Caco-2 (cell line): ENCODE measurements around the gene NAA60. TPM values are rescaled to one million over a fixed set of nuclear protein-coding genes. Genes with fewer than 3 reads are reported as not detected.

Source experiments
- BruUV-seq: library from RNA; stranded (reverse); fragments of 400-500 nt; replicated peaks from 2 replicates; lab custom pipeline; 2021; lab: Mats Ljungman, UMichigan
- CTCF ChIA-PET: fragments of 300-600 bp; sonication (Branson Sonifier 250); formaldehyde crosslinking; loops from one replicate; lab custom pipeline; 2022; ENCODE audit warnings: antibody characterized with exemption; lab: Charles Lee
- POLR2A ChIA-PET: fragments of 300-600 bp; sonication (Branson Sonifier 250); formaldehyde crosslinking; loops from one replicate; lab custom pipeline; 2022; ENCODE audit warnings: antibody characterized with exemption; lab: Charles Lee
- DNase-seq, 2 experiments: peaks; one replicate each; pipeline versions ENCODE4 v3.0.0 to v3.0.0-alpha.2; 2020 to 2022
- H3K27me3 ChIP-seq: replicated peaks from 2 replicates; pipeline ENCODE4 v1.6.0; 2011; ENCODE audit warnings: low read length; ENCODE audit not compliant: control insufficient read depth, insufficient read depth
- H3K36me3 ChIP-seq: 2 replicates; pipeline ENCODE4 v1.5.1; 2011; ENCODE audit warnings: low read length; ENCODE audit not compliant: control insufficient read depth, insufficient read depth
- H3K4me1 ChIP-seq: fragments of 250-450 bp; sonication (Bioruptor Pico); 2 replicates; pipeline ENCODE4 v1.5.1; 2020; ENCODE audit warnings: mild to moderate bottlenecking
- H3K4me3 ChIP-seq: 2 replicates; pipeline ENCODE4 v1.5.1; 2011; ENCODE audit warnings: low read depth, mild to moderate bottlenecking, control low read depth, low read length
- H3K9me3 ChIP-seq: fragments of 250-450 bp; sonication (Bioruptor Pico); 2 replicates; pipeline ENCODE4 v1.5.1; 2020; ENCODE audit warnings: mild to moderate bottlenecking, moderate library complexity
- H3K27ac Mint-ChIP-seq: one replicate; pipeline ENCODE4 v1.8.0; 2022; ENCODE audit warnings: mixed read lengths; ENCODE audit not compliant: unreplicated experiment
- H3K27me3 Mint-ChIP-seq: one replicate; pipeline ENCODE4 v1.8.0; 2022; ENCODE audit warnings: mixed read lengths; ENCODE audit not compliant: insufficient read depth, unreplicated experiment
- H3K36me3 Mint-ChIP-seq: one replicate; pipeline ENCODE4 v1.8.0; 2022; ENCODE audit warnings: mild to moderate bottlenecking, mixed read lengths; ENCODE audit not compliant: insufficient read depth, unreplicated experiment
- H3K4me1 Mint-ChIP-seq: one replicate; pipeline ENCODE4 v1.8.0; 2022; ENCODE audit warnings: low read depth, mixed read lengths; ENCODE audit not compliant: unreplicated experiment
- H3K4me3 Mint-ChIP-seq: one replicate; pipeline ENCODE4 v1.8.0; 2022; ENCODE audit warnings: mild to moderate bottlenecking, moderate library complexity, mixed read lengths; ENCODE audit not compliant: unreplicated experiment
- H3K9me3 Mint-ChIP-seq: one replicate; pipeline ENCODE4 v1.8.0; 2022; ENCODE audit warnings: mixed read lengths; ENCODE audit not compliant: unreplicated experiment
- CTCF ChIP-seq, 2 experiments: fragments of 200-600 bp in 1 of 2; IDR thresholded peaks; 1 replicate in 1 of 2; 2 replicates in 1 of 2; pipeline versions ENCODE4 v1.5.1 to v1.8.0; 2011 to 2022; ENCODE audit warnings: antibody characterized with exemption in 1 of 2, control low read depth in 1 of 2, inconsistent platforms in 1 of 2, low read depth in 1 of 2, low read length in 1 of 2, mild to moderate bottlenecking in 1 of 2, moderate library complexity in 1 of 2; ENCODE audit not compliant: insufficient read depth in 1 of 2, severe bottlenecking in 1 of 2, unreplicated experiment in 1 of 2
- intact Hi-C: fragments of 100-400 bp; cut with micrococcal nuclease; formaldehyde crosslinking; loops from one replicate; pipeline ENCODE4 v1.10.0; 2022; ENCODE audit not compliant: unreplicated experiment
- total RNA-seq: library from RNA; stranded (reverse); gene quantifications from 2 replicates; pipeline ENCODE4 v1.2.3, GENCODE V29; 2022

The NAA60 gene
- total RNA-seq, 1 experiment from 2014 or later: 92.8 TPM

- peaks cover 13% of the 10 kb centered on the region for H3K36me3 Mint-ChIP-seq
- H3K36me3 ChIP-seq: no peaks in the 10 kb centered on the region
- H3K27ac Mint-ChIP-seq: no peak overlapping the region
These were observed 77.4 kb downstream of the NAA60 start for GRCh38 chr16:3520841-3521240.

DNA sequence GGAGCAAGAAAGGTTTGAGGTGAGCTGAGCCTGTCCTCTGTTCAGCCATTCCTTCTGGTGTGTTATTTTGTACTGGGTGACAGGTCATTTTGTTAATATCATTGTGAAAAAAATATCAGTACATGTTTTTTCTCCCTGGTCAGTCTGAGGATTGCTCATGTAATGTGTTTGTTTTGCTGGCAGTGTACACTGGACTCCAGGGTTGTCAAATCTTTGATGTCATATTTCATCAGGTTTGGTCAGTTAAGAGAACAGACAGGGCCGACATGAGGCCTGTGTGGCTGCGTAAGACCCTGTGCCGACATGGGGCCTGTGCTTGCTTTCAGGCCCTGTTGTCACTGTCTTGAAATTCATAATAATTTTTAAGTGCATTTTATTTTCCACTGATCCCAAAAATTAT lies 79.8 kb downstream of the NAA60 start:
- H3K36me3 Mint-ChIP-seq: peaks cover 18% of the 10 kb centered on the region
- POLR2A ChIA-PET: no interaction called here
- intact Hi-C loops: no loop called here

More at GRCh38 chr16:3520841-3521240, 77.4 kb downstream of the NAA60 start:
- H3K4me3 ChIP-seq: no peak overlapping the region
- Mint-ChIP-seq H3K4me1 (no peaks in the 10 kb centered on the region), H3K27me3 (no peaks in the 10 kb centered on the region), H3K9me3 (no peaks in the 10 kb centered on the region), H3K4me3 (no peak overlapping the region)
- intact Hi-C loops: no loop called here
- H3K9me3 ChIP-seq: no peaks in the 10 kb centered on the region
- POLR2A ChIA-PET: no interaction called here
- no TSS peak for BruUV-seq
- DNase-seq: no peak
- no peaks in the 10 kb centered on the region; the same call in 1 of the 2 replicates for H3K27me3 ChIP-seq
- no peak for TF ChIP-seq CTCF (IDR thresholded peaks at IDR 0.05; ENCODE audit: insufficient read depth in 1 of 2, low read depth in 1 of 2, low read length in 1 of 2, severe bottlenecking in 1 of 2, unreplicated experiment in 1 of 2)
- CTCF ChIA-PET: no interaction called here
- H3K4me1 ChIP-seq: no peaks in the 10 kb centered on the region

GRCh38 chr16:3525951-3526350 lies 82.5 kb downstream of the NAA60 start:
- H3K27me3 ChIP-seq: no peaks in the 10 kb centered on the region
- Mint-ChIP-seq H3K4me3 (no peak overlapping the region), H3K4me1 (no peaks in the 10 kb centered on the region), H3K36me3 (peaks cover 20% of the 10 kb centered on the region), H3K27ac (no peak overlapping the region), H3K27me3 (no peaks in the 10 kb centered on the region), H3K9me3 (peaks cover 14% of the 10 kb centered on the region)
- H3K9me3 ChIP-seq: no peaks in the 10 kb centered on the region
- no peak for DNase-seq
- TF ChIP-seq CTCF (IDR thresholded peaks at IDR 0.05; ENCODE audit: insufficient read depth in 1 of 2, low read depth in 1 of 2, low read length in 1 of 2, severe bottlenecking in 1 of 2, unreplicated experiment in 1 of 2): no peak
- no peaks in the 10 kb centered on the region for H3K4me1 ChIP-seq
- no peak overlapping the region for H3K4me3 ChIP-seq
- ChIA-PET POLR2A (interaction anchor here (0.5 kb wide), 1 partner anchor 358 kb away, joined by 4 read pairs; no protein-coding TSS in a partner anchor), CTCF (no interaction called here)
- intact Hi-C loops: no loop called here
- H3K36me3 ChIP-seq: peaks cover 1% of the 10 kb centered on the region
- BruUV-seq: no TSS peak

More for the DNA sequence above, 79.8 kb downstream of the NAA60 start:
- no peak for TF ChIP-seq CTCF (IDR thresholded peaks at IDR 0.05; ENCODE audit: insufficient read depth in 1 of 2, low read depth in 1 of 2, low read length in 1 of 2, severe bottlenecking in 1 of 2, unreplicated experiment in 1 of 2)
- CTCF ChIA-PET: no interaction called here
- BruUV-seq: no TSS peak
- Histone ChIP-seq H3K27me3 (no peaks in the 10 kb centered on the region), H3K4me1 (no peaks in the 10 kb centered on the region), H3K9me3 (no peaks in the 10 kb centered on the region), H3K4me3 (no peak overlapping the region), H3K36me3 (no peaks in the 10 kb centered on the region; the same call in 1 of the 2 replicates)
- Mint-ChIP-seq H3K27me3 (no peaks in the 10 kb centered on the region), H3K9me3 (peaks cover 10% of the 10 kb centered on the region), H3K4me3 (no peak overlapping the region), H3K4me1 (no peaks in the 10 kb centered on the region), H3K27ac (no peak overlapping the region)
- no peak for DNase-seq
